Astrocyte of the spinal cord (primary cell): ENCODE measurements around the gene NFE2.
A peak's percentile ranks its signal among the peaks of the same experiment; 100 is the strongest.

Experiments
- DNase-seq: peaks from one replicate; pipeline ENCODE4 v3.0.0; 2011; ENCODE audit warnings: low read depth, low spot score
- H3K4me3 ChIP-seq: 2 replicates; pipeline ENCODE4 v1.5.1; 2011; ENCODE audit warnings: low read depth, mild to moderate bottlenecking, low read length, moderate library complexity
- in situ Hi-C: cut with HindIII; loops from 2 replicates; pipeline ENCODE4 v1.10.0; 2017; ENCODE audit warnings: low sequenced_read_pairs
- TF ChIP-seq, protein P1 (sequence below): IDR thresholded peaks from 2 replicates; pipeline ENCODE4 v1.5.1; 2012; ENCODE audit warnings: low read depth, mild to moderate bottlenecking, low read length, inconsistent platforms

NFE2 gene

GRCh38 chr12:54300732-54301427, at the start of gene NFE2:
NFE2 (minus strand) TSS chr12:54301015; CDS start chr12:54295248, 5,767 bp downstream.
- in situ Hi-C loops: no loop called here
- DNase-seq: peak; percentile 70
- peak within 1 kb of the TSS; percentile 28 for H3K4me3 ChIP-seq
- TF ChIP-seq, protein P1, sequence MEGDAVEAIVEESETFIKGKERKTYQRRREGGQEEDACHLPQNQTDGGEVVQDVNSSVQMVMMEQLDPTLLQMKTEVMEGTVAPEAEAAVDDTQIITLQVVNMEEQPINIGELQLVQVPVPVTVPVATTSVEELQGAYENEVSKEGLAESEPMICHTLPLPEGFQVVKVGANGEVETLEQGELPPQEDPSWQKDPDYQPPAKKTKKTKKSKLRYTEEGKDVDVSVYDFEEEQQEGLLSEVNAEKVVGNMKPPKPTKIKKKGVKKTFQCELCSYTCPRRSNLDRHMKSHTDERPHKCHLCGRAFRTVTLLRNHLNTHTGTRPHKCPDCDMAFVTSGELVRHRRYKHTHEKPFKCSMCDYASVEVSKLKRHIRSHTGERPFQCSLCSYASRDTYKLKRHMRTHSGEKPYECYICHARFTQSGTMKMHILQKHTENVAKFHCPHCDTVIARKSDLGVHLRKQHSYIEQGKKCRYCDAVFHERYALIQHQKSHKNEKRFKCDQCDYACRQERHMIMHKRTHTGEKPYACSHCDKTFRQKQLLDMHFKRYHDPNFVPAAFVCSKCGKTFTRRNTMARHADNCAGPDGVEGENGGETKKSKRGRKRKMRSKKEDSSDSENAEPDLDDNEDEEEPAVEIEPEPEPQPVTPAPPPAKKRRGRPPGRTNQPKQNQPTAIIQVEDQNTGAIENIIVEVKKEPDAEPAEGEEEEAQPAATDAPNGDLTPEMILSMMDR: no peak

GRCh38 chr12:54349679-54350078, 48.9 kb upstream of the NFE2 start:
- DNase-seq: no peak
- in situ Hi-C loops: loop anchor here (25.0 kb wide), 1 partner anchor 137 kb away; no protein-coding TSS in a partner anchor
- H3K4me3 ChIP-seq: no peak overlapping the region
- TF ChIP-seq, protein P1: no peak

DNA sequence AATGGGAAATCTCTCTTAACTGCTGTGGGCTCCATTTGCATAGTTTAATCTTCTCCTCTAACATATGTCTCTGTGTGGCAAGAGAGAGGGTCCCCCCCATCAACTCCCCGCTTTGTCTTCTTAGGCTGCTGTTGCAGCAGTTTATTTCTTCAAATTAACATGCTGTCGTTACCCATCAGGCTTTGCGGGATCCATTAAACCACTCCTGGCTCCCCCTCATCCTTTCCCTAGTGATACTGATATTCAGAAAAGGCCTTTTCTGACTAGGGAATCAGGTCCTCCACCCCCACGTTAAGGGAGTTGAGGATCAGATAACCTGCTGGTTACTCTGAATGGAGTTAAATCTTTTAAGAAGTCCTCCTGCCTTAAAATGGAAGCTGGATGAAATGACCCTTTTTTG, 48.2 kb upstream of the NFE2 start:
- TF ChIP-seq, protein P1: no peak
- in situ Hi-C loops: no loop called here

DNA sequence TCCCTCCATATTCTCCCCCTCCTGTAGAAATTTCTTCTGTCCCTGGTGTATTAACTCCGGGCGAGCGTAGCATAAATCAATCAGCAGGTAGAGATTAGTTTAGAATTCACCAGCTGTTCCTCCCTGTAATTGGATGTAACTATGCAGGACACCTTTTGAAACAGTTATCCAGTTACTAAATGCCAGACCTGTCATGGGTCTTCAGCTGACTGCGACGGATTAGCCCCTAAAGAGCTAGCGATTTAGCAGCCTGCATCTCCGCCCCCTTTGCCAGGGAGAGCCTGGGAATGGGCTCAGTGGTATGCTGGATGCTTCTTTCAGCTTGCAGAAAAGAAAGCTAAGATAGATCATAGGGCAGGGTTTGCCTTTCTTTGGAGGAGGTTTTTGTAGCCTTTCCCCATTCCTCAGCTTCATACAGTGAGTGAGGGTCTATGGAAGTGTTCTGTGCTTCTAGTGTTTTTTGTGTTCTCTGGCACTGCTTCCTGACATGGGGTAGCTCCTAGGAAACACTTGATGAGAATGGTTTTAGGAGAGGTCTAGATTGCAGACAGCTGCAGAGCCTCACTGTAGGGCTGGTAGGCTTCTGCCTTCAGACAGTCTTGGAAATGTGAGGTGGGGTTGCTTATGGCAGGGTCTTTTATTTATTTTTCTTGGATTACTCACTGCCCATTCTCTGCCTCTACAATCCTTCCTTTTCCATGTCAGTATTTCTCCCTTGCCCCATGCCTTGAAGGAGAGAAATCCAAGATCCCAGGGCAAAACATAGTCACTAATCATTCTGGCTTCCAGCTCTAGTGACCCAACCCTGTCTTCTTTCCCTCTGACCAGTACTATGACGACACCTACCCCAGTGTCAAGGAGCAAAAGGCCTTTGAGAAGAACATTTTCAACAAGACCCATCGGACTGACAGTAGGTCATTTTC, 40.8 kb upstream of the NFE2 start:
- no peak for DNase-seq
- TF ChIP-seq, protein P1: no peak
- no peak overlapping the region for H3K4me3 ChIP-seq
- in situ Hi-C loops: no loop called here

More for the DNA sequence above, 48.2 kb upstream of the NFE2 start:
- H3K4me3 ChIP-seq: no peak overlapping the region
- DNase-seq: no peak

GRCh38 chr12:54340846-54341245, 40.0 kb upstream of the NFE2 start:
- no peak overlapping the region for H3K4me3 ChIP-seq
- in situ Hi-C loops: no loop called here
- TF ChIP-seq, protein P1: no peak
- DNase-seq: no peak

- no peak overlapping the region for H3K4me3 ChIP-seq
- in situ Hi-C loops: no loop called here
- TF ChIP-seq, protein P1: no peak
- DNase-seq: peak; percentile 67
Measured at GRCh38 chr12:54338698-54339296, 38.0 kb upstream of the NFE2 start.
